ENCODE data around the gene ACOT7.

DNA sequence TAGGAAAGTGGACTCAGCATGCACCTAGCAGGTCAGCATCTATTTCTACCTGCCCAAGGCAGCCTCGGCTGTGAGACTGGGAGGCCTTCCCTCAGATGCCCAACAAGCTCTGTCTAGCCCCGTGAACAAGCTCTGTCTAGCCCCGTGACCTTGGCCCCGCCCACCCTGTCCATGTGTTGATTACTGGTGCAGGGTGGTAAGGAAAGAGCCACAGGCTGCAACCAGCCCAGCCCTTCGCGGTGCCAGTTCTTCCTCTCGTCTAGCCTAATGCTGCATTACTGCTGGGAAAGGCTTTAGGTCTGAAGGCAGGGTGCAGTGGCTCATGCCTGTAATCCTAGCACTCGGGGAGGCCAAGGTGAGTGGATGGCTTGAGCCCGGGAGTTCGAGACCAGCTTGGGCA, 134.9 kb downstream of the ACOT7 start:
- TF ChIP-seq POLR2AphosphoS5 (IDR thresholded peaks at IDR 0.05; ENCODE audit: low read depth, low read length), result no peak
- no peak for TF ChIP-seq TAF1 (IDR thresholded peaks at IDR 0.05; ENCODE audit: low read depth, low read length)
- TF ChIP-seq POLR2A (IDR thresholded peaks at IDR 0.05; ENCODE audit: low read depth, low read length), result no peak
- no peak for TF ChIP-seq SPI1 (IDR thresholded peaks at IDR 0.05; ENCODE audit: low read depth, low read length)
- no peak for TF ChIP-seq PAX5 (IDR thresholded peaks at IDR 0.05; ENCODE audit: insufficient read depth, low read length, severe bottlenecking)

Measured in GM12891 (cell line).